Naive B cell (primary cell): ENCODE measurements around the gene TPM3. TPM values are rescaled to one million over a fixed set of nuclear protein-coding genes. Genes with fewer than 3 reads are reported as not detected.
"Not testable (repeated sequence)": the region's sequence is repeated elsewhere in the genome, so short reads cannot be mapped to it uniquely, and the experiment has no call there.

Experiments used
- ATAC-seq, 2 donors: fragments of 150-1000 bp; cut with Tn5 transposase; 2 replicates each; pipeline ENCODE4 v1.10.0; 2021; ENCODE audit warnings: low read depth in 2 of 2, mild to moderate bottlenecking in 2 of 2, moderate library complexity in 2 of 2
- DNase-seq: peaks from one replicate; pipeline ENCODE4 v3.0.0; 2022
- H3K27ac Mint-ChIP-seq, 6 donors: one replicate each; pipeline ENCODE4 v1.8.0; 2020 to 2022; ENCODE audit warnings: mild to moderate bottlenecking in 6 of 6, mixed read lengths in 6 of 6, moderate library complexity in 5 of 6, inconsistent platforms in 2 of 6
- H3K27me3 Mint-ChIP-seq, 3 donors: one replicate each; pipeline ENCODE4 v1.8.0; 2021 to 2022; ENCODE audit warnings: mixed read lengths in 3 of 3, mild to moderate bottlenecking in 1 of 3
- H3K36me3 Mint-ChIP-seq, 2 donors: one replicate each; pipeline ENCODE4 v1.8.0; 2020 to 2022; ENCODE audit warnings: mixed read lengths in 2 of 2, inconsistent platforms in 1 of 2, mild to moderate bottlenecking in 1 of 2
- H3K4me1 Mint-ChIP-seq, 3 donors: one replicate each; pipeline ENCODE4 v1.8.0; 2020 to 2022; ENCODE audit warnings: mixed read lengths in 3 of 3, inconsistent platforms in 1 of 3, mild to moderate bottlenecking in 1 of 3, moderate library complexity in 1 of 3
- H3K4me3 Mint-ChIP-seq, 8 donors: one replicate each; pipeline ENCODE4 v1.8.0; 2020 to 2022; ENCODE audit warnings: mild to moderate bottlenecking in 8 of 8, mixed read lengths in 8 of 8, moderate library complexity in 8 of 8, inconsistent platforms in 2 of 8
- H3K9me3 Mint-ChIP-seq, 7 donors: one replicate each; pipeline ENCODE4 v1.8.0; 2020 to 2022; ENCODE audit warnings: mixed read lengths in 7 of 7, mild to moderate bottlenecking in 5 of 7, inconsistent platforms in 2 of 7, moderate library complexity in 1 of 7
- polyA plus RNA-seq, 6 donors: library from polyadenylated mRNA; unstranded; fragments of 300-500 nt; fragmentation: Illumina TruSeq; gene quantifications; one replicate each; pipeline ENCODE4 v1.2.3, GENCODE V29; 2021; ENCODE audit warnings: low read depth in 6 of 6

The TPM3 gene
- 100 to 1,000 TPM; 669 to 816 (median 772) TPM for polyA plus RNA-seq

DNA sequence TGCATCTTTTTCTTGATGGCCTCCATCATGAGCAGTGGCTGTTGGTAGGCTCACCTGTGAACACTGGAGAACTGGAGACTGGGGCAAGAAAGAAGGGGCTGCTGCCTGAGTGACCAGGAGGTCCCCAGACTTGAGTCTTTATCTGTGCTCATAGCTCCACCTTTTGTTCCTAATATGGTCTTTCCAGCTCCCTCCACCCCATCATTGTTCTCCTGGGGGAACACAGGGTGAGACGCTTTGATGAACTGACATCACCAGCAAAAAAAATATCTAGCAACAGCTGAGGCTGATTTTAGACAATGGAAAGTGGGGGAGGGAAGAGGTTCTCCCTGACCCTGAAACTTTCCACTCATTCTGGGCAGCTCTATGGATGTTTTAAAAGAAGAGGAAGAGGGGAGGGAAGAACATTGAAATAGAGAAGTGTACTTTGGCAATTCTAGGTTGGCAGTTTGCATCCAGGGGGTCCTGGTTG, at the start of gene TPM3:
TSS of gene TPM3 (minus strand) at position 111 of the 472 bp plus-strand sequence. CDS start at position 29, 82 bp downstream.
- no peaks in the 10 kb centered on the region for H3K9me3 Mint-ChIP-seq
- ATAC-seq (no peak), DNase-seq (no peak)
- H3K36me3 Mint-ChIP-seq: no peaks in the 10 kb centered on the region
- H3K27ac Mint-ChIP-seq: peak within 1 kb of the TSS in 2 of 6 donors; percentile 23 to 61
- no peaks in the 10 kb centered on the region for H3K4me1 Mint-ChIP-seq
- no peak within 1 kb of the TSS for H3K4me3 Mint-ChIP-seq
- peaks cover 13 to 30% (median 24%) of the 10 kb centered on the region in 3 donors for H3K27me3 Mint-ChIP-seq

DNA sequence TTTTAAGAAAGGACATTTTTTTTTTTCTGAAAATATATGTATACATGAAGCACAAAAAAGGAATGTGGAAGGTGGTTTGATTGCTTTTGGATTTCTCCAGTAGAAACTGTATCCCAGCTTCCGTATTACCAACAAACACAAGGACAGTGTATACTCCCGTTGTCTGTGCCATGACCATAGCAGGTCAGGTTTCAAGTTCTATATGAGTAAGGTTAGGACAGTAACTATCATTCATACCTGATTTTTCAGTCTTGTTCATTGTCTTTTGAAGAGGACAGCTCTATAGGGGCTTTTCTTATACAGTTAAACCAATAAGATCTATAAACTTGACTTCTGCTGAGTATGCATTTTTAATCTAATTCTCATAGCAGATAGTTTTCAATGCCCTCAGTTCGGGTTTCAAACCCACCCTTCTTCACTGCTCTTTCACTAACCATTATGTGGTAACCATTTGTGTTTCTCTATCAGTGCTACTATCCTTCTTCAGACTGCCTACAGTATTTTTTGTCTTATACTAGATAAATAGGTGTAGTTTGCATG, 48.5 kb upstream of the TPM3 start:
- Mint-ChIP-seq H3K36me3 (peaks cover 30 to 40% of the 10 kb centered on the region in 2 donors), H3K4me1 (peaks cover 5 to 14% (median 9%) of the 10 kb centered on the region in 3 donors), H3K27ac (no peak overlapping the region), H3K27me3 (no peaks in the 10 kb centered on the region), H3K9me3 (no peaks in the 10 kb centered on the region), H3K4me3 (no peak overlapping the region)
- ATAC-seq (no peak), DNase-seq (no peak)

DNA sequence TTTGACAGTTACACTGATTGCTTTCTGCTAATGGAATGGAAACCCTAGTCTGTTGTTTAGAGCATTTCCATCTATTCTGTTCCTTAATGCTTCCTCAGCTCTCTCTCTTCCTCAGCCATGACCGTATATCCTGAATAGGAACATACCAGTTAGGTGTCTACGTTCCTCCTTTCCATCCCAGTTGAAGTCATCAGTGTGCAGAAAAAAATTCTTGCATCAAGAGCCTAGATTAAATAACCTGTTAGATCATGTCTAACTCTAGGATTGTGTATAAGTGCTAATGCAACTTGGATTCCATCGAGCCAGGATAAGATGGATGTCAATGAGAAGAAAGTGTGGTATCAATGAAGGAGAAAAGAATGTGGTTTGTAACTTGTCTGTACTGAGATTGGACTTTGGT, 47.6 kb upstream of the TPM3 start:
- H3K4me3 Mint-ChIP-seq: no peak overlapping the region
- H3K4me1 Mint-ChIP-seq: peaks cover 5 to 14% (median 9%) of the 10 kb centered on the region in 3 donors
- peaks cover 39 to 40% of the 10 kb centered on the region in 2 donors for H3K36me3 Mint-ChIP-seq

DNA sequence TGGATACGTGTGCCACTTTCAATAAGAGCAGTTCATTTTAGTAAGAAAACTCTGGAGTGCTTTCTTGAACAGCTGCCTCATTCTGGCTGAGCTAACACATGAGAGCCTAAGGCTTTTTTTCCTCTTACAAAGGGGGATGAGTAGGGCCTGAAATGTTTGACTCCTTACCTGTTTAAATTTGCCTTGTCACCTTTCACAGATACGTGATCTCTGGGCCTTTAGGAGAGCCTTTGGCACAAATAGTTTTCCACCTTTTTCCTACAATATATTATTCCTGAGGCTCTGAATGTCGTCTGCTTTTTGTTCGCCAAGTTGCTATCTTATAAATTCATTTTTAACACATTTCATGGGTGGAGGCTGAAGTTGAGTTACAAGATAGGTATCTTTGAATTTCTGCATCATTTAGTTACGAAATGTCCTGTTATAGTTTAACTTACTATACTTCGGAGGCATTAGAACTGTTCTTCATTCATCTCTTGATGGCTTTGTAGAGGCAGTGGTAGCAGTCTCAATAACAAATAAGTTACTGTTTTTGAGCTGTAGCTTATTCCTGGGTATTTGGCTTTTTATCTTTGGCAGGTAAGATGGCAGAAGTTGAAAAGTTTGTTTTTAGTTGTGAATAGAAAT, 46.1 kb upstream of the TPM3 start:
- Mint-ChIP-seq H3K4me1 (peaks cover 5 to 14% (median 9%) of the 10 kb centered on the region in 3 donors), H3K36me3 (peaks cover 33 to 43% of the 10 kb centered on the region in 2 donors), H3K4me3 (no peak overlapping the region), H3K27me3 (no peaks in the 10 kb centered on the region), H3K27ac (no peak overlapping the region), H3K9me3 (no peaks in the 10 kb centered on the region)
- DNase-seq (no peak), ATAC-seq (no peak)

More for the DNA sequence above, 47.6 kb upstream of the TPM3 start:
- Mint-ChIP-seq H3K9me3 (no peaks in the 10 kb centered on the region), H3K27me3 (no peaks in the 10 kb centered on the region), H3K27ac (peak overlapping the region in 2 of 6 donors; percentile 0 to 52)
- DNase-seq: no peak
- ATAC-seq: no peak

DNA sequence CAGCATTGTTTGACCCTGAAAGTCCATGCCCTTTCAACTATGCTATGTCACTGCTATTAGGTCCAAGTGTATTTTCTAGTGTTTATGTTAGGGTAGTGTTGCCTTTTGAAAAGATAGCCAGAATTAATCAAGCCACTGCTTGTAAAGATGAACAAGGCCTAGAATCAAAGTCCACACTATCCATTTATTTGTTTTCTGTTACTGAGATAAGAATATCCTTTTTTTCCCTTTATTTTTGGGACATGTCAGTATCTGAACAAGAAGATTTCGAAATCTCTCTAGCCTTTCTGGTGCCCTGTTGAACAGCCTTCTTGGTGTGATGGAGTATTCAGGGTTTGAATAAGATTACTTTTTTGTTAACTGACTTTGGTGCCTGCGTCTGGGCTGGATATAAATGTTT, 45.5 kb upstream of the TPM3 start:
- DNase-seq: no peak
- H3K9me3 Mint-ChIP-seq: no peaks in the 10 kb centered on the region
- no peaks in the 10 kb centered on the region for H3K27me3 Mint-ChIP-seq
- peaks cover 32 to 43% of the 10 kb centered on the region in 2 donors for H3K36me3 Mint-ChIP-seq
- ATAC-seq: no peak
- peaks cover 5 to 14% (median 9%) of the 10 kb centered on the region in 3 donors for H3K4me1 Mint-ChIP-seq
- no peak overlapping the region for H3K27ac Mint-ChIP-seq
- H3K4me3 Mint-ChIP-seq: no peak overlapping the region

DNA sequence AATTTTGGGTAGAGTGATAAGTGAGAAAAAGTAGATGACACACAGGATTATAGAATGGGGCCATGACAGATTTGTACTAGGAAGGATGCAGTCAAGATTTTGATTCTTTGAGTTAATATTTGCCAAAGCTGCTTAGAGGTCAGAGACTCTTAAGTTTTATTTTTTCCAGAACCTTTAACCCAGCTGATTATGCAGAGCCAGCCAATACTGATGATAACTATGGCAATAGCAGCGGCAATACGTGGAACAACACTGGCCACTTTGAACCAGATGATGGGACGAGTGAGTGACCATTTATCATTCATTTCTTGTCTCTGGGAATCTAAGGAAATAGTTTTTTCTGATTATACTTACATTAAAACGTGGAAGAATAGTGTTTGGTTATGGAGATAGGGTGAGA, 45.0 kb upstream of the TPM3 start:
- Mint-ChIP-seq H3K4me3 (no peak overlapping the region), H3K27me3 (no peaks in the 10 kb centered on the region), H3K4me1 (peaks cover 8 to 14% (median 9%) of the 10 kb centered on the region in 3 donors), H3K36me3 (peaks cover 28 to 43% of the 10 kb centered on the region in 2 donors), H3K9me3 (no peaks in the 10 kb centered on the region), H3K27ac (no peak overlapping the region)
- ATAC-seq (no peak), DNase-seq (no peak)

DNA sequence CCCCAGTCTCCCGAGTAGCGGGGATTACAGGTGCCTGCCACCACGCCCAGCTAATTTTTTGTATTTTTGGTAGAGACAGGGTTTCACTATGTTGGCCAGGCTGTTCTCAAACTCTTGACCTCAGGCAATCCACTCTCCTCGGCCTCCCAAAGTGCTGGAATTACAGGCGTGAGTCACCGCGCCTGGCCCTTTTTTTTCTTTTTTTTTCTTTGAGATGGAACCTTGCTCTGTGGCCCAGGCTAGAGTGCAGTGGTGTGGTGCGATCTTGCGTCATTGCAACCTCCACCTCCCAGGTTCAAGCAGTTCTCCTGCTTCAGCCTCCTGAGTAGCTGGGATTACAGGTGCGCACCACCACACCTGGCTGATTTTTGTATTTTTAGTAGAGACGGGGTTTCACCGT, 41.2 kb upstream of the TPM3 start:
- DNase-seq, H3K27me3 Mint-ChIP-seq, H3K4me3 Mint-ChIP-seq, ATAC-seq, H3K4me1 Mint-ChIP-seq, H3K9me3 Mint-ChIP-seq: not testable (repeated sequence)
- peak overlapping the region in 1 of 6 donors; percentile 95 for H3K27ac Mint-ChIP-seq
- H3K36me3 Mint-ChIP-seq: peaks cover 16 to 30% of the 10 kb centered on the region in 2 donors

DNA sequence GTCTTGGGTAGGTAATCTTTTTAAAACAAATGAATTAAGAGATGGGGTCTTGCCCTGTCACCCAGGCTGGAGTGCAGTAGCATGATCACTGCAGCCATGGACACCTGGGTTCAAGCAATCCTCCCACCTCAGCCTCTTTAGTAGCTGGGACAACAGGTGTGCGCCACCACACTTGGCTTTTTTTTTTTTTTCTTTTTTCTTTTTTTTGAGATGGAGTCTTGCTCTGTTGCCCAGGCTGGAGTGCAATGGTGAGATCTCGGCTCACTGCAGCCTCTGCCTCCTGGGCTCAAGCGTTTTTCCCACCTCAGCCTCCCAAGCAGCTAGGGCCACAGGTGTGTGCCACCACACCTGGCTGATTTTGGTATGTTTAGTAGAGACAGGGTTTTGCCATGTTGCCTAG, 39.2 kb upstream of the TPM3 start:
- H3K27ac Mint-ChIP-seq: peak overlapping the region in 1 of 6 donors; percentile 59
- DNase-seq, H3K4me3 Mint-ChIP-seq, H3K27me3 Mint-ChIP-seq, ATAC-seq, H3K9me3 Mint-ChIP-seq: not testable (repeated sequence)
- peaks cover 2 to 11% (median 9%) of the 10 kb centered on the region in 3 donors for H3K4me1 Mint-ChIP-seq
- peaks cover 7 to 20% of the 10 kb centered on the region in 2 donors for H3K36me3 Mint-ChIP-seq

DNA sequence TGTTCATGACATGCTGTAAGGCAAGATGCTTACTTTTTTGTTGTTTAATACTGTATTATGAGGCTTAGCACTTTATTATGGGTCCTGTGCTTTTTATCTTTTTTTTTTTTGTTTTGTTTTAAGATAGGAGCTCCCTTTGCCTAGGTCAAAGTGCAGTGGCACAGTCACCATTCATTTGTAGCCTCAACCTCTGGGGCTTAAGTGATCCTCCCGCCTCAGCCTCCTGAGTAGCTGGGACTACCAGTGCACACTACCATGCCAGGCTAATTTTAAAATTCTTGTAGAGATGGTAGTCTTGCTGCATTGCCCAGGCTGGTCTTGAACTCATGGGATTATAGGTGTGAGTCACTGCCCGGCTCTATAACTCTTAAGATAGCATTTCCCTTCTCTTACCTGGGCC, 33.5 kb upstream of the TPM3 start:
- peak overlapping the region in 4 of 6 donors; percentile 60 to 99 (median 64) for H3K27ac Mint-ChIP-seq
- H3K4me3 Mint-ChIP-seq: peak overlapping the region in 2 of 8 donors; percentile 30 to 37
- DNase-seq: no peak
- no peak for ATAC-seq
- H3K4me1 Mint-ChIP-seq: peaks cover 49 to 51% (median 50%) of the 10 kb centered on the region in 3 donors
- H3K9me3 Mint-ChIP-seq: no peaks in the 10 kb centered on the region
- no peaks in the 10 kb centered on the region for H3K27me3 Mint-ChIP-seq
- H3K36me3 Mint-ChIP-seq: peaks cover 0 to 6% of the 10 kb centered on the region in 2 donors

DNA sequence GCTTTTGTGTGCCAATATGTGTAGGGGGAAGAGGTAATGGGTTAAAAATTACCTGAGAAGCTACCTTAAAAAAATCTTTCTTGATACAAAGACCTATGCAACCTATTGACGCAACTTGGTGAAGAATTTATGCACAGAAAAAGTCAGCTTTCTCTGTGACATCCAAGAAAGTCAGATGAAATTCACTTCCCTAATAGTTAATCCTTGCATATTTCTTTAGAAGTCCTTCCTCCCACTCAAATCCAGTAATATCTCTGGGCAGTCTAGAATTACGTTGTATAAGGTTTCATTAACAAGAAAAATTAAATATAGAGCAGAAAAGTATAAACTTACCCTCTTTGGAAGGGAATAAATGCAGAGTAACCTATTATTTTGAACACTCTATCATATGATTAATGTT, 31.7 kb upstream of the TPM3 start:
- Mint-ChIP-seq H3K27me3 (no peaks in the 10 kb centered on the region), H3K27ac (peak overlapping the region in 5 of 6 donors; percentile 71 to 99 (median 75)), H3K36me3 (peaks cover under 1 to 8% of the 10 kb centered on the region in 2 donors), H3K9me3 (no peaks in the 10 kb centered on the region), H3K4me1 (peaks cover 60 to 67% (median 65%) of the 10 kb centered on the region in 3 donors), H3K4me3 (peak overlapping the region in 2 of 8 donors; percentile 62 to 92)
- no peak for ATAC-seq
- no peak for DNase-seq

DNA sequence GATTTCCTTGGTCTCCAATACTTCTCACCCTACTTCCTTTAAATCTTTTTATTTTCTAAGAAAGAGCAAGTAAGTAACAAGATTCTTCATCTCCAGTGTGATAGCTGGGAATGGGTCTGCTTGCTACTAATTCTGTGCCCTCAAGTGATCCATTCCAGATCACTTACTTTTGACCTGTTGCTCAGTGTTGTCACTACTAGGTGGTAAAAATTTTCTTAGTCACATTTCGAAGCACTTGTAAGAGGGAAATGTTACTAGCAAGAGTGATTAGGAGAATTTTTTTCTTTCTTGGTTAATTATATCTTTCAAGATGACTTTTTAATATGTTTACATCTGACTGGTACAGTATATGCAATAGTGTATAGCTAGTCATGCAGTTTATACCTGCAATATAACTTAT, 31.0 kb upstream of the TPM3 start:
- peaks cover 65 to 73% (median 69%) of the 10 kb centered on the region in 3 donors for H3K4me1 Mint-ChIP-seq
- DNase-seq: no peak
- ATAC-seq: no peak
- peaks cover 5 to 12% of the 10 kb centered on the region in 2 donors for H3K36me3 Mint-ChIP-seq
- no peaks in the 10 kb centered on the region for H3K9me3 Mint-ChIP-seq
- H3K27ac Mint-ChIP-seq: peak overlapping the region; percentile 15 to 100 (median 82)
- no peaks in the 10 kb centered on the region for H3K27me3 Mint-ChIP-seq
- peak overlapping the region in 7 of 8 donors; percentile 7 to 98 (median 71) for H3K4me3 Mint-ChIP-seq

DNA sequence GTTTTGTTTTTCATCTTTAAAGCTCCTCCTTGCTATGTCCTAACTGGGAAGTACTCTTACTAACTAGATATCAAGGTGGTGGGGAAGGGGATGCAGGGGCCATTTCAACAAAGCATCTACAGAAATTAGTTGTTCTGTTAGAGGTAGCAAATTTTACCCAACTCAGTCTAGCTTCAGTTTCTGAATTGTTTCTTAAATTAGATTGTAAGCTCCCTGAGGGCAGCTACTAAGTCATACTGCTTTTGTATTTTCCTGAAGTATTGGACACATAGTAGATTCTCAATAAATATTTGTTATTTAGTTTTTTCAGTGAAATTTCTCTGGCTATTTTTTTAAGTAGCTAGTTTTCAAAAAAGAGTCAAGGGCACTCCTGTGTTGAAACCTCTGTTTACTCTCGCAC, 30.6 kb upstream of the TPM3 start:
- H3K27me3 Mint-ChIP-seq: no peaks in the 10 kb centered on the region
- peaks cover 5 to 12% of the 10 kb centered on the region in 2 donors for H3K36me3 Mint-ChIP-seq
- ATAC-seq (no peak), DNase-seq (no peak)
- H3K4me1 Mint-ChIP-seq: peaks cover 65 to 74% (median 69%) of the 10 kb centered on the region in 3 donors
- H3K27ac Mint-ChIP-seq: peak overlapping the region; percentile 99 to 100 (median 100)
- H3K9me3 Mint-ChIP-seq: no peaks in the 10 kb centered on the region
- H3K4me3 Mint-ChIP-seq: peak overlapping the region; percentile 22 to 100 (median 95)

DNA sequence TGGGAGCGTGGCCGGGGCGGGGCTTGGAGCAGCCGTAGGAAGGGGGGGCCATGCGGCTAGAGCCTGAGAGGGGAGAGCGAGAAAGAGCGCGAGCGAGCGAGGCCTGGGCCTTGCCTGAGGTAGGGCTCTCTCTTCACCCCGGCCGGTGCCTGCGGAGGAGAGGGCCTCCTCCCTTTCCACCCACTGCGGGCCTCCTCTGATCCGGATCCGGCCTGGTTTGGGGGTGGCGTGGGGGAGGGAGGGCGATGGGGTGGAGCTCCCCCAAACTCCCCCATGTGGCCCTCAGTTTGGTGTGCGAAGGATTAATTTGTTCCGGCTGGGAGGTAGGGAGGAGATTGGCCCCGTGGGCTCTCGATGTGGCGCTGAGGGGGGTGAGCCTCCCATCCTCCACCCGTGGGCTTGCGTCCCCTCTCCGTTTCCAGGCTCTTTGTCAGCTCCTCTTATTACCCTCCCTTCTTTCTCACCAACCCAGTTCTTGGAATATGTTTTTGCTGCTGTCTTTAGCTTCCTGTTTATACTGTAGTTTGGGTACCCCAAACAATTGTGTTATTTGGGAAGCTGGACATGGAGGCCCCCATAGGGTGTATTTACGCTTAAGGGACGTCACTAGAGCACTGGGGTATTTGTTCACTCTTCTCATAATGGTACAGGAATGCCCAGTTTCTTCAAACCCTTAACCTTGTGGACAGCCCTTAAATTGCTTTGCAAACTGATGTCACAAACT, 29.5 kb upstream of the TPM3 start:
- Mint-ChIP-seq H3K9me3 (no peaks in the 10 kb centered on the region), H3K27me3 (no peaks in the 10 kb centered on the region), H3K36me3 (peaks cover 5 to 11% of the 10 kb centered on the region in 2 donors), H3K4me3 (peak overlapping the region; percentile 86 to 100 (median 98)), H3K4me1 (peaks cover 60 to 80% (median 69%) of the 10 kb centered on the region in 3 donors), H3K27ac (peak overlapping the region; percentile 99 to 100 (median 100))
- ATAC-seq (peak; percentile 42 to 48), DNase-seq (peak; percentile 73)
